CD8-positive, alpha-beta memory T cell (primary cell): Measurements from ENCODE around the gene GPAM. TPM values are rescaled to one million over a fixed set of nuclear protein-coding genes. Genes with fewer than 3 reads are reported as not detected.
"Not testable (repeated sequence)": the region's sequence is repeated elsewhere in the genome, so short reads cannot be mapped to it uniquely, and the experiment has no call there.

Experiments
- CTCF ChIA-PET: fragments of 350-600 bp; sonication (Branson Sonifier 250); formaldehyde crosslinking; loops from one replicate; lab custom pipeline; 2021; ENCODE audit warnings: antibody characterized with exemption; lab: Charles Lee
- POLR2A ChIA-PET: fragments of 350-600 bp; sonication (Branson Sonifier 250); formaldehyde crosslinking; loops from one replicate; lab custom pipeline; 2021; ENCODE audit warnings: antibody characterized with exemption; lab: Charles Lee
- DNase-seq, 5 donors: peaks; one replicate each; pipeline versions ENCODE4 v3.0.0 to v3.0.0-alpha.2; 2020 to 2022; ENCODE audit warnings: mixed read lengths in 1 of 5
- H3K27ac ChIP-seq: one replicate; pipeline ENCODE4 v1.7.0; 2013; ENCODE audit warnings: low read depth, mild to moderate bottlenecking, low read length, moderate library complexity
- H3K27me3 ChIP-seq: 2 replicates; pipeline ENCODE4 v1.7.0; 2013; ENCODE audit warnings: low read length, mild to moderate bottlenecking; ENCODE audit not compliant: insufficient read depth, poor library complexity, severe bottlenecking
- H3K36me3 ChIP-seq: 2 replicates; pipeline ENCODE4 v1.7.0; 2013; ENCODE audit warnings: mild to moderate bottlenecking, low read length, moderate library complexity; ENCODE audit not compliant: insufficient read depth
- H3K4me1 ChIP-seq: 2 replicates; pipeline ENCODE4 v1.7.0; 2013; ENCODE audit warnings: mild to moderate bottlenecking, low read length, moderate library complexity; ENCODE audit not compliant: insufficient read depth
- H3K4me3 ChIP-seq: 2 replicates; pipeline ENCODE4 v1.7.0; 2013; ENCODE audit warnings: mild to moderate bottlenecking, low read length
- H3K9me3 ChIP-seq: 2 replicates; pipeline ENCODE4 v1.7.0; 2013; ENCODE audit warnings: mild to moderate bottlenecking, low read length
- H3K27ac Mint-ChIP-seq, 8 donors: one replicate each; pipeline ENCODE4 v1.8.0; 2020 to 2021; ENCODE audit warnings: mixed read lengths in 8 of 8, mild to moderate bottlenecking in 6 of 8, inconsistent platforms in 3 of 8, moderate library complexity in 3 of 8
- H3K27me3 Mint-ChIP-seq, 2 donors: one replicate each; pipeline ENCODE4 v1.8.0; 2020 to 2021; ENCODE audit warnings: mixed read lengths in 2 of 2, mild to moderate bottlenecking in 1 of 2, moderate library complexity in 1 of 2
- H3K36me3 Mint-ChIP-seq, 3 donors: one replicate each; pipeline ENCODE4 v1.8.0; 2020 to 2021; ENCODE audit warnings: mixed read lengths in 3 of 3, inconsistent platforms in 1 of 3, mild to moderate bottlenecking in 1 of 3
- H3K4me1 Mint-ChIP-seq, 3 donors: one replicate each; pipeline ENCODE4 v1.8.0; 2020 to 2021; ENCODE audit warnings: mixed read lengths in 3 of 3, inconsistent platforms in 1 of 3, mild to moderate bottlenecking in 1 of 3
- H3K4me3 Mint-ChIP-seq, 7 donors: one replicate each; pipeline ENCODE4 v1.8.0; 2020 to 2021; ENCODE audit warnings: mixed read lengths in 7 of 7, mild to moderate bottlenecking in 6 of 7, moderate library complexity in 4 of 7, inconsistent platforms in 2 of 7
- H3K9me3 Mint-ChIP-seq, 5 donors: one replicate each; pipeline ENCODE4 v1.8.0; 2020 to 2022; ENCODE audit warnings: mixed read lengths in 5 of 5, mild to moderate bottlenecking in 3 of 5, moderate library complexity in 2 of 5, inconsistent platforms in 1 of 5
- polyA plus RNA-seq: library from polyadenylated mRNA; unstranded; fragments of 300-500 nt; fragmentation: Illumina TruSeq; gene quantifications from one replicate; pipeline ENCODE4 v1.2.3, GENCODE V29; 2021
- total RNA-seq, 2 experiments: library from RNA; stranded (reverse); gene quantifications; one replicate each; pipeline ENCODE4 v1.2.3, GENCODE V29; 2021

Gene GPAM
- total RNA-seq (10 to 100 TPM; 16.4 to 17.2 TPM), polyA plus RNA-seq (1.7 TPM)

DNA sequence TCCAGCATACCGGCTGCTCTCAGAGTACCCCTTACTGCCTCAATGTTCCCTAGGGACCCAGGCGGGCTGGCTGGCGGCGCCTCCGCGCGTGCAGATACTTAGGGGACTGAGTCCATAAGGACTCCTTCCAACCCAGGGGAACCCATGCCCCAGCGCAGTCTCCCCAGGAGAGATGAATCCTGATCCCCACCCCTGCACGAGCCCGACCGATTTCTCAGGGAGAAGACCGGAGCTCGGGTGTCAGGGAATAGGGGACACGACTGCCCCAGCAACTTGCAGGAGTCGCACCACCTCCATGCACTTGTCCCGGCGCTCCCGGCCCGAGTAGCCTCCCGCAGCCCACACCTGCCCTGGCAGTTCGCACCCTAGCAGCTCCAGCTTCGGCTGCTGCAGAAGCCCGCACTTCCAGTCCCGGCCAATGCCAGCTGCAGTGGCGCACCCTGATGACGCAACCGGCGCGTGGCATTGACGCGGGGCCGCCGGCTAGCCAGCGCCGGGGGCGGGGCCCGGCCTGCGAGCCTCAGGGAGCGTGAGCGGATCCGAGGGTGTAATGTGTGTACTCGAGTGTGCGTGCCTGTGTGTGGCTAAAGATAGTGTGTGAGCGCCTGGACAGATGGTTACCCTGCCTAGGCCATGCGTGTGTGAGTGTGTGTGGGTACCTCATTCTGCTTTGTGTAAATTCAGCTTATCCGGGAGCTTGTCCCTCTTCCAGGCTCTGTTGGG is at the start of gene GPAM:
GPAM (minus strand) TSS at position 437 of the 723 bp plus-strand sequence. CDS start 1,981 bp downstream, outside the sequence.
- peak within 1 kb of the TSS; percentile 86 to 97 (median 90) for H3K4me3 Mint-ChIP-seq
- H3K9me3 Mint-ChIP-seq = peaks cover 0 to 17% (median 5%) of the 10 kb centered on the region in 5 donors
- ChIA-PET CTCF (interaction anchor here (0.9 to 2.9 kb wide), 4 partner anchors 150 to 288 kb away, joined by 3 to 10 read pairs (median 6); no protein-coding TSS in a partner anchor), POLR2A (interaction anchor here (0.9 kb wide), 1 partner anchor 263 kb away, joined by 5 read pairs; the partner anchor contains the start of genes VTI1A and ZDHHC6)
- Histone ChIP-seq H3K27ac (peak within 1 kb of the TSS; percentile 71), H3K4me3 (peak within 1 kb of the TSS; percentile 88), H3K4me1 (peaks cover 17% of the 10 kb centered on the region), H3K27me3 (no peaks in the 10 kb centered on the region), H3K36me3 (no peaks in the 10 kb centered on the region), H3K9me3 (no peaks in the 10 kb centered on the region)
- H3K4me1 Mint-ChIP-seq = peaks cover 26 to 41% (median 40%) of the 10 kb centered on the region in 3 donors
- peak; percentile 95 to 99 (median 97) for DNase-seq
- peaks cover 0 to 9% of the 10 kb centered on the region in 2 donors for H3K27me3 Mint-ChIP-seq
- H3K36me3 Mint-ChIP-seq = peaks cover 5 to 33% (median 7%) of the 10 kb centered on the region in 3 donors
- peak within 1 kb of the TSS; percentile 87 to 98 (median 96) for H3K27ac Mint-ChIP-seq

DNA sequence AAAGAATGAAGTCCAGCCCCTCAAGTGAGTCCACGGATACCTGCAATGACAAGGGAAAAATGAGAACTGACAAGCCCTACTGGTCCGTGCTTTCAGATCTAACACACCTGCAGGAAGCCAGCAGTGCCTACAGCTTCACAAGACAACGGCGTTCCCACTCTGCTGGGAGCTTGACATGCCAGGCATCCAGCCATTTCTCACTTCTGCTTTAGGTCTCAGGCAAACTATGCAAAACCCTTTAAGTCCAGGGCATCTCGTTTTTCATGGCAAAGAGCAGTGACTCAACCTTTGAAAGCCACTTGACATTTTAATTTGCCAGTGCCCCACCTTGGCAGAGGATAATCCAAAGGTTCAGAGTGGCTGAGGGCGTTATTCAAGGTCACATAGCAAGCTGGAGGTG is 49.1 kb upstream of the GPAM start:
- Histone ChIP-seq H3K4me3 (no peak overlapping the region), H3K27me3 (no peaks in the 10 kb centered on the region), H3K9me3 (no peaks in the 10 kb centered on the region), H3K4me1 (no peaks in the 10 kb centered on the region), H3K36me3 (no peaks in the 10 kb centered on the region), H3K27ac (no peak overlapping the region)
- H3K4me3 Mint-ChIP-seq = no peak overlapping the region
- no peak for DNase-seq
- no peaks in the 10 kb centered on the region for H3K4me1 Mint-ChIP-seq
- ChIA-PET CTCF (no interaction called here), POLR2A (no interaction called here)
- peaks cover 14 to 15% of the 10 kb centered on the region in 2 donors for H3K27me3 Mint-ChIP-seq
- H3K9me3 Mint-ChIP-seq = no peaks in the 10 kb centered on the region
- H3K27ac Mint-ChIP-seq = no peak overlapping the region
- H3K36me3 Mint-ChIP-seq = no peaks in the 10 kb centered on the region

GRCh38 chr10:112231602-112232400 is 48.2 kb upstream of the GPAM start:
- H3K4me3 Mint-ChIP-seq = no peak overlapping the region
- CTCF ChIA-PET = no interaction called here
- Histone ChIP-seq H3K36me3 (no peaks in the 10 kb centered on the region), H3K9me3 (no peaks in the 10 kb centered on the region), H3K4me1 (no peaks in the 10 kb centered on the region), H3K27ac (no peak overlapping the region), H3K4me3 (no peak overlapping the region), H3K27me3 (no peaks in the 10 kb centered on the region)
- POLR2A ChIA-PET = no interaction called here
- peaks cover 18 to 21% of the 10 kb centered on the region in 2 donors for H3K27me3 Mint-ChIP-seq
- H3K36me3 Mint-ChIP-seq = no peaks in the 10 kb centered on the region
- DNase-seq = no peak
- H3K27ac Mint-ChIP-seq = no peak overlapping the region
- H3K9me3 Mint-ChIP-seq = peaks cover 0 to 3% (median 0%) of the 10 kb centered on the region in 5 donors
- no peaks in the 10 kb centered on the region for H3K4me1 Mint-ChIP-seq

DNA sequence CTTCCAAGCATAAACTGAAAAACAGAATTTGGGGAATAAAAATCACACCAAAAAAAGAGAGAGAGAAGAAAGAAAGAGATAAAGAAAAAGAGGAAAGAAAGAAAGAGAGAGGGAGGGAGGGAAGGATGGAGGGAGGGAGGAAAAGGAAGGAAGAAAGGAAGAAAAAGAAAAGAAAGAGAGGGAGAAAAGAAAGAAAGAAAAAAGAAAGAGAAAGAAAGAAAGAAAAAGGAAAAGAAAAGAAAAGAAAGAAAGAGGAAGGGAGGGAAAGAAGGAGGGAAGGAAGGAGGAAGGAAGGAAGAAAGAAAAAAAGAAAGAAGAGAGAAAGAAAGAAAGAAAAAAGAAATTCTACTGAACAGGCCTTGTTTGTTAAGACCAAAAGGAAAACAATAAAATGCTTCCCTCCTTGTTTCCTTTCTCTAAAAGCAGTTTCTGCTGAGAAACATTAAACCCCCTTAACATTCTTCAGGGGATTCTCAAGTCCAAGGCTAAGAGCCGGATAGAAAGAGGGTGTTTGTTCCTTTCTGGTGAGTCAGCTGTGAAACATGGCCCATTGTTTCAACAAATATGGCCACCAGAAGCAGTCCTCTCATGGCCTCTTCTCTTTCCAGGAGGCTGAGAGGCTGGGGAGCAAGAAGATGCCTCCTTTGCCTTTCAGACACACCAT is 46.9 kb upstream of the GPAM start:
- H3K27me3 ChIP-seq = no peaks in the 10 kb centered on the region
- peaks cover 0 to 3% (median 0%) of the 10 kb centered on the region in 5 donors for H3K9me3 Mint-ChIP-seq
- H3K4me1 Mint-ChIP-seq = no peaks in the 10 kb centered on the region
- H3K27ac Mint-ChIP-seq = no peak overlapping the region
- H3K9me3 ChIP-seq = no peaks in the 10 kb centered on the region
- H3K4me1 ChIP-seq = no peaks in the 10 kb centered on the region
- POLR2A ChIA-PET = no interaction called here
- H3K4me3 Mint-ChIP-seq = no peak overlapping the region
- H3K36me3 ChIP-seq = no peaks in the 10 kb centered on the region
- peaks cover 23 to 33% of the 10 kb centered on the region in 2 donors for H3K27me3 Mint-ChIP-seq
- no peak overlapping the region for H3K4me3 ChIP-seq
- H3K36me3 Mint-ChIP-seq = no peaks in the 10 kb centered on the region
- H3K27ac ChIP-seq = no peak overlapping the region
- no peak for DNase-seq
- CTCF ChIA-PET = no interaction called here

GRCh38 chr10:112229901-112230300 is 46.3 kb upstream of the GPAM start:
- Histone ChIP-seq H3K27ac (no peak overlapping the region), H3K27me3 (no peaks in the 10 kb centered on the region), H3K4me3 (no peak overlapping the region), H3K9me3 (no peaks in the 10 kb centered on the region), H3K4me1 (no peaks in the 10 kb centered on the region), H3K36me3 (no peaks in the 10 kb centered on the region)
- H3K4me3 Mint-ChIP-seq = no peak overlapping the region
- no peaks in the 10 kb centered on the region for H3K36me3 Mint-ChIP-seq
- H3K4me1 Mint-ChIP-seq = no peaks in the 10 kb centered on the region
- peaks cover 22 to 33% of the 10 kb centered on the region in 2 donors for H3K27me3 Mint-ChIP-seq
- CTCF ChIA-PET = no interaction called here
- H3K9me3 Mint-ChIP-seq = peaks cover 0 to 3% (median 0%) of the 10 kb centered on the region in 5 donors
- no peak for DNase-seq
- H3K27ac Mint-ChIP-seq = no peak overlapping the region
- POLR2A ChIA-PET = no interaction called here

DNA sequence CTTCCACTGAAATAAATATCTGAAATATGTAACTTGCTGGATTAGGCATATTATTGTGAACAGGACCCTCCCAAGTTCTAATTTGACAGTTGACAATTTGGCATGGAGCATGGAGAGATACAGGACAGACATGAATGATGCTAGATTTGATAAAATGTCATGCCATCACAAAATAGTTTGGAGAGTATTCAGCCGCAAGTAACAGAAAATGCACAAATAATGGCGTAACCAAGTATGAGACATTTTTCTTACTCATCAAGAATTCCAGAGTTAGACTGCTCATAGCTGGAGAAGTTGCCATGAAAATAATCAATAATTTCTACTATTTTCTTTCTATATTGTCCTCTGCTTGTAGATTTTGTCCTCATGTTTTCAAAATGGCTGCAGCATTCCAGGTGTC is 45.5 kb upstream of the GPAM start:
- no peaks in the 10 kb centered on the region for H3K27me3 ChIP-seq
- Mint-ChIP-seq H3K4me3 (no peak overlapping the region), H3K27me3 (peaks cover 19 to 37% of the 10 kb centered on the region in 2 donors), H3K9me3 (peaks cover 0 to 3% (median 0%) of the 10 kb centered on the region in 5 donors), H3K27ac (no peak overlapping the region), H3K4me1 (no peaks in the 10 kb centered on the region), H3K36me3 (no peaks in the 10 kb centered on the region)
- ChIA-PET CTCF (interaction anchor here (2.0 kb wide), 1 partner anchor 9 kb away, joined by 8 read pairs; no protein-coding TSS in a partner anchor), POLR2A (no interaction called here)
- no peak overlapping the region for H3K4me3 ChIP-seq
- H3K36me3 ChIP-seq = no peaks in the 10 kb centered on the region
- no peak for DNase-seq
- H3K27ac ChIP-seq = no peak overlapping the region
- H3K9me3 ChIP-seq = no peaks in the 10 kb centered on the region
- H3K4me1 ChIP-seq = no peaks in the 10 kb centered on the region

GRCh38 chr10:112228366-112229088 is 45.0 kb upstream of the GPAM start:
- H3K9me3 Mint-ChIP-seq, H3K4me3 ChIP-seq, H3K36me3 Mint-ChIP-seq, H3K4me1 Mint-ChIP-seq, H3K4me3 Mint-ChIP-seq, POLR2A ChIA-PET, H3K36me3 ChIP-seq, H3K4me1 ChIP-seq, H3K27ac Mint-ChIP-seq, H3K9me3 ChIP-seq, DNase-seq, H3K27me3 ChIP-seq, H3K27ac ChIP-seq: not testable (repeated sequence)
- CTCF ChIA-PET = interaction anchor here (2.0 kb wide), 1 partner anchor 10 kb away, joined by 8 read pairs; no protein-coding TSS in a partner anchor
- peaks cover 19 to 37% of the 10 kb centered on the region in 2 donors for H3K27me3 Mint-ChIP-seq
